ENCODE measurements around the gene ZNF518B. TPM values are rescaled to one million over a fixed set of nuclear protein-coding genes. Genes with fewer than 3 reads are reported as not detected.
"Not testable (repeated sequence)": the region's sequence is repeated elsewhere in the genome, so short reads cannot be mapped to it uniquely, and the experiment has no call there.

The ZNF518B gene
- total RNA-seq, 3 donors from 2014 or later: 19.0 to 24.7 (median 19.5) TPM

DNA sequence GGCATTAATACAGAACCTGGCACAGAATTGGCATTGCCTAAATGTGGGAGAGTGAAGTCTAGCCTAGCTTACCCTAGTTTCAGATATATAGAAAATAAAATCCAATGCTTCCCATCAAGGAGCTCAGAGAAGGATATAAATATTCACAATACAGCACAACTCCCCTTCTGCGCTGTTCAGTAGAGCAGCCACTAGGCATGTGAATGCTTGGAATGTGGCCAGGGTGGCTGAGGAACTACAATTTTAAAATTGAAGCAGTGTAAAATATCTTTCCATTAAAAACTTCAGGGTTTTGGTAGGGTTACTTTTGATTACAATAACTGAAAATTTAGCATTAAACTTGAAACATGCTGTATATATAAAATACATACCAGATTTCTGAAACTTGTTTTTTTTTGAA is 19.5 kb downstream of the ZNF518B start:
- intact Hi-C loops (cut with DNase I; ENCODE audit: low total_unique reads): no loop called here
- Histone ChIP-seq H3K27ac (no peak overlapping the region), H3K9me3 (peaks cover 4 to 14% of the 10 kb centered on the region in 2 donors), H3K4me1 (no peaks in the 10 kb centered on the region), H3K27me3 (no peaks in the 10 kb centered on the region), H3K4me3 (no peak overlapping the region), H3K36me3 (no peaks in the 10 kb centered on the region)
- no peak for TF ChIP-seq POLR2AphosphoS5 (IDR thresholded peaks at IDR 0.05)
- no peak for DNase-seq (ENCODE audit: low spot score in 2 of 2)

- H3K9me3 ChIP-seq; H3K27me3 ChIP-seq; H3K36me3 ChIP-seq; H3K4me3 ChIP-seq; H3K4me1 ChIP-seq; DNase-seq (ENCODE audit: low spot score in 2 of 2); intact Hi-C loops (cut with DNase I; ENCODE audit: low total_unique reads); H3K27ac ChIP-seq: not testable (repeated sequence)
These were observed 29.5 kb downstream of the ZNF518B start for GRCh38 chr4:10427680-10428079.

DNA sequence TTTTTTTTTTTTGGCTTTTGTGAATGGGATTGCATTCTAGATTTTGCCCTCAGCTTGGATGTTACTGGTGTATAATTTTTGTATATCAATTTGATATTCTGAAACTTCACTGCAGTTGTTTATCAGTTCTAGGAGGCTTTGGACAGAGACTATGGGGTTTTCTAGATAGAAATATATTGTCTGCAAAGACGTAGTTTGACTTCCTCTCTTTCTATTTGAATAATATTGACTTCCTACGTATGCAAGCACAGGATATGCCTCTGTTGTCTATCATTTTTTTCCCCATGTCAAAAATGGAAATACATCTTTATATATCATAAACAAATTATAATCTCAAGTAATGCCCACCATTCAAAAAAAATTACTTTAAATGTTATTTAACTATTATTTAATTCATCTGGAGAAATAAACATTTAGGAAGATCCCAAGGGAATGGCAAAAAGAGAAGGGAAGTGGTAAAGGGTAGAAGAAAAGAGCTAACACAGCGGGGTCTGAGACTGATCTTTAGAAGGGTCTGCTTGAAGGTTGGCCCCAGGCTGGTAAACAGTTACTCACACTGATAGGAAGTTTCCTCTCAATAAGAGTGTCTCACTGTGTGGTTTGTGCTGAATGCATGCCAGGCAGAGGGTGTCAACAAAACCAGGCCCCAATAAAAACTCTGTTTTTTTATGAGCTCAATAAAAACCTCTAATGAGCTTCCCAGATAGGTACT is 35.7 kb downstream of the ZNF518B start:
- intact Hi-C loops (cut with DNase I; ENCODE audit: low total_unique reads): no loop called here
- no peaks in the 10 kb centered on the region for H3K4me1 ChIP-seq
- H3K9me3 ChIP-seq: no peaks in the 10 kb centered on the region
- no peaks in the 10 kb centered on the region for H3K27me3 ChIP-seq
- DNase-seq (ENCODE audit: low spot score in 2 of 2): no peak
- H3K4me3 ChIP-seq: no peak overlapping the region
- TF ChIP-seq POLR2AphosphoS5 (IDR thresholded peaks at IDR 0.05): no peak
- no peak for TF ChIP-seq POLR2A (IDR thresholded peaks at IDR 0.05)
- TF ChIP-seq, protein P1, sequence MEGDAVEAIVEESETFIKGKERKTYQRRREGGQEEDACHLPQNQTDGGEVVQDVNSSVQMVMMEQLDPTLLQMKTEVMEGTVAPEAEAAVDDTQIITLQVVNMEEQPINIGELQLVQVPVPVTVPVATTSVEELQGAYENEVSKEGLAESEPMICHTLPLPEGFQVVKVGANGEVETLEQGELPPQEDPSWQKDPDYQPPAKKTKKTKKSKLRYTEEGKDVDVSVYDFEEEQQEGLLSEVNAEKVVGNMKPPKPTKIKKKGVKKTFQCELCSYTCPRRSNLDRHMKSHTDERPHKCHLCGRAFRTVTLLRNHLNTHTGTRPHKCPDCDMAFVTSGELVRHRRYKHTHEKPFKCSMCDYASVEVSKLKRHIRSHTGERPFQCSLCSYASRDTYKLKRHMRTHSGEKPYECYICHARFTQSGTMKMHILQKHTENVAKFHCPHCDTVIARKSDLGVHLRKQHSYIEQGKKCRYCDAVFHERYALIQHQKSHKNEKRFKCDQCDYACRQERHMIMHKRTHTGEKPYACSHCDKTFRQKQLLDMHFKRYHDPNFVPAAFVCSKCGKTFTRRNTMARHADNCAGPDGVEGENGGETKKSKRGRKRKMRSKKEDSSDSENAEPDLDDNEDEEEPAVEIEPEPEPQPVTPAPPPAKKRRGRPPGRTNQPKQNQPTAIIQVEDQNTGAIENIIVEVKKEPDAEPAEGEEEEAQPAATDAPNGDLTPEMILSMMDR (IDR thresholded peaks at IDR 0.05): no peak
- no peak overlapping the region for H3K27ac ChIP-seq
- no peaks in the 10 kb centered on the region for H3K36me3 ChIP-seq

GRCh38 chr4:10417740-10418139 is 39.5 kb downstream of the ZNF518B start:
- no peak overlapping the region for H3K27ac ChIP-seq
- H3K36me3 ChIP-seq: no peaks in the 10 kb centered on the region
- TF ChIP-seq, protein P1 (IDR thresholded peaks at IDR 0.05): no peak
- TF ChIP-seq POLR2A (IDR thresholded peaks at IDR 0.05) (no peak), POLR2AphosphoS5 (IDR thresholded peaks at IDR 0.05) (no peak)
- no peaks in the 10 kb centered on the region for H3K4me1 ChIP-seq
- no peak overlapping the region for H3K4me3 ChIP-seq
- H3K27me3 ChIP-seq: no peaks in the 10 kb centered on the region
- H3K9me3 ChIP-seq: no peaks in the 10 kb centered on the region
- intact Hi-C loops (cut with DNase I; ENCODE audit: low total_unique reads): no loop called here
- DNase-seq (ENCODE audit: low spot score in 2 of 2): no peak

DNA sequence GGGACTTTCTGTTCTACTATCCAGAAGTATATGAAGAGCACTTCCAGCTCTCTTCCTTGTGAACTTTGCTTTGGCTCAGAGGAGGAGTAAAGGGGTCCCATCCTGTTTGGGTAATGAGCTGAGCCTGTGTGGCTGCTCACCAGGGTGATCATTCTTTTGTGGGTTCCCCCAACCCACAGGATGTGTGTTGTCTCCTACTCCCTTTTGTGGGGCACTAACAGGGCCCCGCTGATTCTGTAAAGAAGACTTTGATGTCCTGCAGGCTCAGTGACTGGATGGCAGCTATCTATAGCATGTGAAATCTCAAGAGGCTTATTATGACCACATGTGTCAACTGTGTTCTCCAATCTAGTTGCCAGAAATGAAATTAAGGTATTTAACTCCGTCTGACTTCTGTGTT is 40.8 kb downstream of the ZNF518B start:
- no peaks in the 10 kb centered on the region for H3K4me1 ChIP-seq
- intact Hi-C loops (cut with DNase I; ENCODE audit: low total_unique reads): no loop called here
- H3K9me3 ChIP-seq: no peaks in the 10 kb centered on the region
- no peaks in the 10 kb centered on the region for H3K36me3 ChIP-seq
- no peaks in the 10 kb centered on the region for H3K27me3 ChIP-seq
- H3K4me3 ChIP-seq: no peak overlapping the region
- DNase-seq (ENCODE audit: low spot score in 2 of 2): no peak
- TF ChIP-seq POLR2AphosphoS5 (IDR thresholded peaks at IDR 0.05): no peak
- TF ChIP-seq, protein P1 (IDR thresholded peaks at IDR 0.05): no peak
- no peak for TF ChIP-seq POLR2A (IDR thresholded peaks at IDR 0.05)
- H3K27ac ChIP-seq: no peak overlapping the region

DNA sequence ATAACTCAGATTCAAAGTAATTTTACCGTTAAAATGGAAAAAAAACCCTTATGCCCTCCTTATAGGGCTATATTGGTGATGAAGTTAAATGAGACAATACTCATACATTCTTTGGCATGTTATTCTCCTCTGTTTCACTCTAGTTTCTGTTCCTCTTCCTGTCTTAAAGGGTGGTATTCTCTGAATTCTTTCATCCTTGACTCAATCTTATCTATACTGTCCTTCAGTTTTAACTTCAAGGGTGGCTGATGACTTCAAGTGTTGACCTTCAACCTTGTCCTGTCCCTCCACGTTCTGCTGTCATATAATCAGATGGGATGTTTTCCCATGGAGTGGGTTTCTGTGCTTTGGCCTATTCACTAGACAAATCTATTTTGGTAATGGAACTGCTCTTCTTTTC is 44.0 kb downstream of the ZNF518B start:
- Histone ChIP-seq H3K36me3 (no peaks in the 10 kb centered on the region), H3K27ac (no peak overlapping the region), H3K27me3 (no peaks in the 10 kb centered on the region), H3K9me3 (no peaks in the 10 kb centered on the region), H3K4me3 (no peak overlapping the region), H3K4me1 (no peaks in the 10 kb centered on the region)
- TF ChIP-seq POLR2AphosphoS5 (IDR thresholded peaks at IDR 0.05) (no peak), POLR2A (IDR thresholded peaks at IDR 0.05) (no peak)
- TF ChIP-seq, protein P1 (IDR thresholded peaks at IDR 0.05): no peak
- intact Hi-C loops (cut with DNase I; ENCODE audit: low total_unique reads): no loop called here
- no peak for DNase-seq (ENCODE audit: low spot score in 2 of 2)

Measured in breast epithelium (tissue), 4 donors.